ENCODE data around the gene MRPS7.

GRCh38 chr17:75237100-75238014 is 24.3 kb upstream of the MRPS7 start:
- TF ChIP-seq POLR2A (IDR thresholded peaks at IDR 0.05): no peak
- TF ChIP-seq, protein P1, sequence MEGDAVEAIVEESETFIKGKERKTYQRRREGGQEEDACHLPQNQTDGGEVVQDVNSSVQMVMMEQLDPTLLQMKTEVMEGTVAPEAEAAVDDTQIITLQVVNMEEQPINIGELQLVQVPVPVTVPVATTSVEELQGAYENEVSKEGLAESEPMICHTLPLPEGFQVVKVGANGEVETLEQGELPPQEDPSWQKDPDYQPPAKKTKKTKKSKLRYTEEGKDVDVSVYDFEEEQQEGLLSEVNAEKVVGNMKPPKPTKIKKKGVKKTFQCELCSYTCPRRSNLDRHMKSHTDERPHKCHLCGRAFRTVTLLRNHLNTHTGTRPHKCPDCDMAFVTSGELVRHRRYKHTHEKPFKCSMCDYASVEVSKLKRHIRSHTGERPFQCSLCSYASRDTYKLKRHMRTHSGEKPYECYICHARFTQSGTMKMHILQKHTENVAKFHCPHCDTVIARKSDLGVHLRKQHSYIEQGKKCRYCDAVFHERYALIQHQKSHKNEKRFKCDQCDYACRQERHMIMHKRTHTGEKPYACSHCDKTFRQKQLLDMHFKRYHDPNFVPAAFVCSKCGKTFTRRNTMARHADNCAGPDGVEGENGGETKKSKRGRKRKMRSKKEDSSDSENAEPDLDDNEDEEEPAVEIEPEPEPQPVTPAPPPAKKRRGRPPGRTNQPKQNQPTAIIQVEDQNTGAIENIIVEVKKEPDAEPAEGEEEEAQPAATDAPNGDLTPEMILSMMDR (IDR thresholded peaks at IDR 0.05): no peak
